ENCODE measurements around the gene SUN5.

The SUN5 gene

GRCh38 chr20:33026779-33027759 lies 22.8 kb upstream of the SUN5 start:
- DNase-seq (ENCODE audit: low read depth in 2 of 2): no peak

- no peak for DNase-seq (ENCODE audit: low read depth in 2 of 2)
Measured at GRCh38 chr20:33026072-33026778, 22.0 kb upstream of the SUN5 start.

GRCh38 chr20:33025318-33025876 lies 21.2 kb upstream of the SUN5 start:
- no peak for DNase-seq (ENCODE audit: low read depth in 2 of 2)

- no peak for DNase-seq (ENCODE audit: low read depth in 2 of 2)
Measured at GRCh38 chr20:33024609-33025317, 20.5 kb upstream of the SUN5 start.

GRCh38 chr20:33024243-33024560 lies 20.0 kb upstream of the SUN5 start:
- no peak for DNase-seq (ENCODE audit: low read depth in 2 of 2)

- no peak for DNase-seq (ENCODE audit: low read depth in 2 of 2)
Measured at GRCh38 chr20:33023439-33024242, 19.4 kb upstream of the SUN5 start.

- no peak for DNase-seq (ENCODE audit: low read depth in 2 of 2)
Measured at GRCh38 chr20:33022694-33023438, 18.6 kb upstream of the SUN5 start.

GRCh38 chr20:33022289-33022688 lies 18.1 kb upstream of the SUN5 start:
- no peak for DNase-seq (ENCODE audit: low read depth in 2 of 2)

- no peak for DNase-seq (ENCODE audit: low read depth in 2 of 2)
Measured at GRCh38 chr20:33021879-33022278, 17.6 kb upstream of the SUN5 start.

GRCh38 chr20:33020278-33021161 lies 16.3 kb upstream of the SUN5 start:
- no peak for DNase-seq (ENCODE audit: low read depth in 2 of 2)

GRCh38 chr20:33019465-33020277 lies 15.4 kb upstream of the SUN5 start:
- no peak for DNase-seq (ENCODE audit: low read depth in 2 of 2)

GRCh38 chr20:33018169-33018931 lies 14.1 kb upstream of the SUN5 start:
- no peak for DNase-seq (ENCODE audit: low read depth in 2 of 2)

GRCh38 chr20:33017542-33017941 lies 13.3 kb upstream of the SUN5 start:
- DNase-seq (ENCODE audit: low read depth in 2 of 2): no peak

GRCh38 chr20:33016581-33017109 lies 12.4 kb upstream of the SUN5 start:
- DNase-seq (ENCODE audit: low read depth in 2 of 2): no peak

- no peak for DNase-seq (ENCODE audit: low read depth in 2 of 2)
Measured at GRCh38 chr20:33015700-33016580, 11.7 kb upstream of the SUN5 start.

- no peak for DNase-seq (ENCODE audit: low read depth in 2 of 2)
Measured at GRCh38 chr20:33015114-33015484, 10.9 kb upstream of the SUN5 start.

Data from stimulated activated CD8-positive, alpha-beta memory T cell treated with anti-CD3 and anti-CD28 coated beads, Interleukin-15, amount 100 ng/mL, for 4 hours (primary cell).